Fibroblast of mammary gland (primary cell): ENCODE measurements around the gene EVA1B.
A peak's percentile ranks its signal among the peaks of the same experiment; 100 is the strongest.

ENCODE experiments used
- DNase-seq: peaks from one replicate; pipeline ENCODE4 v3.0.0-alpha.2; 2010; ENCODE audit warnings: low read depth
- H3K4me3 ChIP-seq: 2 replicates; pipeline ENCODE4 v1.5.1; 2011; ENCODE audit warnings: low read depth, mild to moderate bottlenecking, low read length, moderate library complexity; ENCODE audit not compliant: control insufficient read depth
- TF ChIP-seq, protein P1 (sequence below): conservative IDR thresholded peaks from 2 replicates; pipeline ENCODE4 v1.5.1; 2011; ENCODE audit warnings: low read depth, low read length, inconsistent platforms; ENCODE audit not compliant: control insufficient read depth, insufficient read depth

Gene EVA1B

DNA sequence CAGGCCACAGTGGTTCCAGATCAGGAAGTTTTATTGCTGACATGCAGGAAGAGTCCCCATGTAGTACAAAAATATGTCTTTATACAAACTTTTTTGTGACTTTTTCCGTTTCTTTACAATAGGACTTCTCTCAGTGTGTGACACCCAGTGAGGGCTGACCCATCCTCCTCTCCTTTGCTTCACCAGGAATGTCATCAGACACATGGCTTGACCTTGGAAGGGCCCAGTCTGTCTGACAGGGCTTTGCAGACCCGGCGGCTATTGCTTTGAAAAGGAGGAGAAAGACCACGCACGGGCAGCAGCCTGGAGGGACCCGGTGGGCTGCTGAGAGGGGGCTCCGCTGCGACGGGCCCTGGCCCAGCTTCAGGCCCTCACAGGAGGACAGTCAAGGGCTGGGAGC, 16.2 kb upstream of the EVA1B start:
- TF ChIP-seq, protein P1, sequence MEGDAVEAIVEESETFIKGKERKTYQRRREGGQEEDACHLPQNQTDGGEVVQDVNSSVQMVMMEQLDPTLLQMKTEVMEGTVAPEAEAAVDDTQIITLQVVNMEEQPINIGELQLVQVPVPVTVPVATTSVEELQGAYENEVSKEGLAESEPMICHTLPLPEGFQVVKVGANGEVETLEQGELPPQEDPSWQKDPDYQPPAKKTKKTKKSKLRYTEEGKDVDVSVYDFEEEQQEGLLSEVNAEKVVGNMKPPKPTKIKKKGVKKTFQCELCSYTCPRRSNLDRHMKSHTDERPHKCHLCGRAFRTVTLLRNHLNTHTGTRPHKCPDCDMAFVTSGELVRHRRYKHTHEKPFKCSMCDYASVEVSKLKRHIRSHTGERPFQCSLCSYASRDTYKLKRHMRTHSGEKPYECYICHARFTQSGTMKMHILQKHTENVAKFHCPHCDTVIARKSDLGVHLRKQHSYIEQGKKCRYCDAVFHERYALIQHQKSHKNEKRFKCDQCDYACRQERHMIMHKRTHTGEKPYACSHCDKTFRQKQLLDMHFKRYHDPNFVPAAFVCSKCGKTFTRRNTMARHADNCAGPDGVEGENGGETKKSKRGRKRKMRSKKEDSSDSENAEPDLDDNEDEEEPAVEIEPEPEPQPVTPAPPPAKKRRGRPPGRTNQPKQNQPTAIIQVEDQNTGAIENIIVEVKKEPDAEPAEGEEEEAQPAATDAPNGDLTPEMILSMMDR = no peak
- no peak for DNase-seq
- no peak overlapping the region for H3K4me3 ChIP-seq

DNA sequence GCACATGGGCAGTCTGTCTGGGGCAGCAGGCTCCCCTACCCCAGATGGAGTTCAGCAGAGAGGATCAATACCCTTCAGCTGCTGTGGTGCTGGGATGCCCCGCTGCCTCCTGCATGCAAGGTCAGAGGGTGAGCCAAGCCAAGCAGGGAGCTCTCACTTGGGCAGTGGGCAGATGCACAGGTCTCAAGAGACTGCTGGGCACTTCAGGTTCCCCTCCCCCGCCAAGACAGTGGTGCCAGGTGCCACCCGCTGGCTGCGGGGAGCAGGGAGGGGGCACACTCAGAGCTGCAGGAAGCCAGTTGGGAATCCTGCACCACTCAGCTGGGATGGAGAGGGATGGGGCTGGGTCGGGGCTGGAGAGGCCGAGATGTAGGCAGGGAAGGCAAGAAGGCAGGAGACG, 15.8 kb upstream of the EVA1B start:
- no peak overlapping the region for H3K4me3 ChIP-seq
- no peak for DNase-seq
- TF ChIP-seq, protein P1 = no peak

DNA sequence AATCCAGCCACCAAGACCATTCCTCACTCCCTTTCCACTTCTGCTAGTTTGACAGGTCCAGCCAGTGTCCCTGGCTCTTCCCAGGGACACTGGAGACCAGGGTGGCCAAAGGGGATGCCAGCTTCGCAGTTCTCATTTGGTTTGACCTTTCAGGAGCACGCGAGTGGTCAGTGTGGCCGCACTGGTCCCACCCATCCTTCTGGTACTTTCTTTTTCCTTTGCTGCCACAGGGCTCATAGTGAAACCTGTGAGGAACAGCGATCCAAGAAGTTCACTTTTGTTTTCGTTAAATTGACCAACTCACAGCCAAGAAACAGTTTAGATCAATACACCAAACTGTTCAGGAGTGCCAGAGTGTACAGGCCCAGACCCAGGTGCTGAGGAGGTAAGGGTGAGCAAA, 14.4 kb upstream of the EVA1B start:
- no peak overlapping the region for H3K4me3 ChIP-seq
- DNase-seq = no peak
- TF ChIP-seq, protein P1 = no peak

DNA sequence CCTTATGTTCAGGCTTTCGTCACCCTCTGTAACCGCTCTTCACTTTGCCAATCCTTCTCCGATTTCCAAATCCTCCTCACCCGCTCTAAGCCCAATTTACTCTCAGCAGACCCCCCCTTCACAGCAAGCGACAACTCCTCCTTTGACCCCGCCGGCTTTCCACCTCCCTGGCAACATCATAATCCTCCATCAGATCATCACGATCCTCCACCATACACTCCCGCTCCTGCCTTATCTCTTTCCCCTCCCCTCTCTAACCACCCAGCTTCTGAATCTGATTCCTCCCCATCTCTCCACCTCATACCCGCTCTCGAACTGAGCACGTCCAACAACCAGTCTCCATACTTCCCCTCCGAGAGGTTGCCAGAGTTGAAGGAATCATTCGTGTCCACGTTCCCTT, 7.5 kb upstream of the EVA1B start:
- no peak overlapping the region for H3K4me3 ChIP-seq
- TF ChIP-seq, protein P1 = no peak
- no peak for DNase-seq

DNA sequence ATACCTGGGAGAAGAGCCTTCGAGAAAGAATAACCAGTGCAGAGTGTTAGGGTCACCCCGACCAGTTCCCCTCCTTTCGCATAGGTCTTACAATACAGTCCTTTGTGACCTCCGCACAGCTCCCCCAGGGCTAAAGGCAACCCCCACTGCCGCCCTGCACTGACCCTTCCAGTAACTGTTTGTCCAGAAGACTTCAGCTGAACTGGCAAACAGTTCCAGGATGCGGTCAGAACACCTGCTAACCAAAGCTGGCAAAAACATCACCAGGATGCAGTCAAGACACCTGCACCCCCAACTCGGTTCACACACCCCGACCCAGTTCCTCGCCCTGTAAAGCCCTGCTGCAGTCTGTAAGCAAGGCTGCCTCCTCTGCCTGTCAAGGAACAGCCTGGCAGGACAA, 6.4 kb upstream of the EVA1B start:
- no peak overlapping the region for H3K4me3 ChIP-seq
- DNase-seq = no peak
- TF ChIP-seq, protein P1 = no peak

DNA sequence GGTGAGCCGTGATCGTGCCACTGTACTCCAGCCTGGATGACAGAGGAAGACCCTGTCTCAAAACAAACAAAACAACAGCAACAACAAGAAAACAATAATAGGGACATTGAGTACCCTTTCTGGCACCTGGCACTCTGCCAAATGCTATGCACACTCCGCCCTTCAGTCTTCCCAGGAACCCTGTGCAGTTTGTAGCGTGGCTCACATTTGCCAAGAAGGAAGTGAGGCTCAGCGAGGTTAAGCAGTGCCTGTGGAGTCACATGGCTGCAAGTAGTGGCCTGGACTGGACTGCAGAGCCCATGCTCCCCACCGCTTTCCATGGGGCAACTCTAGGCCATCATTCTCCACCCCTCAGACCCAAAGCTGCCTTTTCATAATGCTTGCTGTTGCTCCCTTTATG, 5.3 kb upstream of the EVA1B start:
- no peak overlapping the region for H3K4me3 ChIP-seq
- TF ChIP-seq, protein P1 = no peak
- DNase-seq = peak; percentile 33

DNA sequence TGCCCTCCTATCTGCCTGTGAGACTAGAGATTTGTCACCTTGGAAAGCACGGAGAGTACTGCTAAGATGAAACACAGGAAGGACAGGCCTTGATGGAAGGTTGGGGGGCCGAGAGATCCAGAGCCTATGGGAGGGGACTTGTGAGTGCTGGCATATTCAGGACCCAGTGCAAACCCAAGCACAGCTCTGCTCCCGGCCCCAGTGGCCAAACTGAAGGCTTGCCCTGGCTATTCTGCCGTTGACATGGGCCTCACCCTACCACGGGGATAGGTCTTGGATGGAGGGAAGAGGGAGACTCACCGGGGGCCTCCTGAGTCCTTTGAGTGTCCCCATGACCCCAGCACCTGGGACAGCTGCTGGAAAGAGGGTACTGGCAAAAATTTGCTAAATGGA, 4.6 kb upstream of the EVA1B start:
- H3K4me3 ChIP-seq = no peak overlapping the region
- DNase-seq = no peak
- TF ChIP-seq, protein P1 = no peak
